Fibroblast of lung (primary cell): ENCODE results near the gene PFKP. TPM values are rescaled to one million over a fixed set of nuclear protein-coding genes. Genes with fewer than 3 reads are reported as not detected.
A peak's percentile ranks its signal among the peaks of the same experiment; 100 is the strongest.

Experiments
- DNase-seq, 2 donors: peaks; one replicate each; pipeline versions ENCODE4 v3.0.0 to v3.0.0-alpha.2; 2010; ENCODE audit warnings: low read depth in 2 of 2
- H2AFZ ChIP-seq: 2 replicates; pipeline ENCODE4 v1.5.1; 2012; ENCODE audit warnings: low read length, control low read depth, inconsistent platforms
- H3K27ac ChIP-seq: 2 replicates; pipeline ENCODE4 v1.5.1; 2011; ENCODE audit warnings: low read length, control low read depth; ENCODE audit not compliant: insufficient read depth
- H3K27me3 ChIP-seq: 2 replicates; pipeline ENCODE4 v1.5.1; 2011; ENCODE audit warnings: mild to moderate bottlenecking, low read length; ENCODE audit not compliant: control insufficient read depth, insufficient read depth
- H3K36me3 ChIP-seq: 2 replicates; pipeline ENCODE4 v1.5.1; 2011; ENCODE audit warnings: low read length; ENCODE audit not compliant: control insufficient read depth, insufficient read depth
- H3K4me1 ChIP-seq: 2 replicates; pipeline ENCODE4 v1.5.1; 2011; ENCODE audit warnings: low read length; ENCODE audit not compliant: control insufficient read depth, insufficient read depth; ENCODE audit errors: extremely low read depth
- H3K4me2 ChIP-seq: 2 replicates; pipeline ENCODE4 v1.5.1; 2011; ENCODE audit warnings: low read length, control low read depth; ENCODE audit not compliant: insufficient read depth; ENCODE audit errors: extremely low read depth
- H3K4me3 ChIP-seq, 4 experiments: fragments of 200-600 bp in 1 of 4; sonication (generic) in 1 of 4; replicated peaks in 1 of 4; 2 replicates each; pipeline ENCODE4 v1.5.1; 2011 to 2016; ENCODE audit warnings: low read length in 4 of 4, low read depth in 3 of 4, mild to moderate bottlenecking in 3 of 4, control low read depth in 2 of 4, inconsistent platforms in 1 of 4, mixed read lengths in 1 of 4; ENCODE audit not compliant: insufficient read depth in 1 of 4; ENCODE audit errors: control extremely low read depth in 1 of 4
- H3K79me2 ChIP-seq: 2 replicates; pipeline ENCODE4 v1.5.1; 2012; ENCODE audit warnings: mild to moderate bottlenecking, low read length, inconsistent platforms; ENCODE audit not compliant: control insufficient read depth, insufficient read depth
- H3K9ac ChIP-seq: 2 replicates; pipeline ENCODE4 v1.5.1; 2011; ENCODE audit warnings: mild to moderate bottlenecking, low read length, control low read depth; ENCODE audit not compliant: insufficient read depth
- H3K9me3 ChIP-seq: 2 replicates; pipeline ENCODE4 v1.5.1; 2012; ENCODE audit warnings: low read depth, low read length; ENCODE audit not compliant: control insufficient read depth, insufficient read depth
- H4K20me1 ChIP-seq: 2 replicates; pipeline ENCODE4 v1.5.1; 2011; ENCODE audit warnings: low read length; ENCODE audit not compliant: control insufficient read depth, insufficient read depth; ENCODE audit errors: extremely low read depth
- CTCF ChIP-seq, 2 donors: IDR thresholded peaks in 1 of 2; conservative IDR thresholded peaks in 1 of 2; 1 replicate in 1 of 2; 2 replicates in 1 of 2; pipeline ENCODE4 v1.5.1; 2011 to 2012; ENCODE audit warnings: low read length in 2 of 2, control low read depth in 1 of 2, inconsistent platforms in 1 of 2, low read depth in 1 of 2, mild to moderate bottlenecking in 1 of 2
- EZH2 ChIP-seq: IDR thresholded peaks from 2 replicates; pipeline ENCODE4 v1.5.1; 2012; ENCODE audit warnings: low read length, control low read depth, mild to moderate bottlenecking; ENCODE audit errors: missing control alignments
- polyA plus RNA-seq, 2 donors: library from polyadenylated mRNA; depleted of rRNA in 1 of 2; stranded (reverse) in 1 of 2; unstranded in 1 of 2; fragments of >200 nt; gene quantifications; 2 replicates each; pipeline ENCODE4 v1.2.1, GENCODE V29; 2011 to 2012; ENCODE audit warnings: missing spikeins in 1 of 2
- total RNA-seq: library from RNA; depleted of rRNA; stranded (reverse); fragments of >200 nt; gene quantifications from 2 replicates; pipeline ENCODE4 v1.2.1, GENCODE V29; 2014

Gene PFKP
- total and polyA plus RNA-seq, 2 donors (not counting 1 experiment from before 2014, with no cell fraction given) = 74.3 to 90.3 TPM

- Histone ChIP-seq H4K20me1 (no peaks in the 10 kb centered on the region), H3K79me2 (no peaks in the 10 kb centered on the region), H3K27me3 (no peaks in the 10 kb centered on the region), H2AFZ (no peak overlapping the region), H3K27ac (peak overlapping the region; percentile 43), H3K4me1 (no peaks in the 10 kb centered on the region), H3K9me3 (no peaks in the 10 kb centered on the region), H3K4me3 (no peak overlapping the region), H3K9ac (no peak overlapping the region), H3K4me2 (no peak overlapping the region), H3K36me3 (peaks cover 49% of the 10 kb centered on the region)
- no peak for TF ChIP-seq CTCF (conservative IDR thresholded peaks at IDR 0.05 in 1 of 2, IDR thresholded peaks at IDR 0.05 in 1 of 2; ENCODE audit: low read depth in 1 of 2, low read length in 2 of 2)
- TF ChIP-seq EZH2 = no peak
- peak in 1 of 2 donors; percentile 24 for DNase-seq
Measured at GRCh38 chr10:3136336-3136735, 69.0 kb downstream of the PFKP start.

GRCh38 chr10:3136763-3137611 lies 69.6 kb downstream of the PFKP start:
- H3K4me2 ChIP-seq = no peak overlapping the region
- no peaks in the 10 kb centered on the region for H3K79me2 ChIP-seq
- no peaks in the 10 kb centered on the region for H4K20me1 ChIP-seq
- TF ChIP-seq EZH2 (no peak), CTCF (conservative IDR thresholded peaks at IDR 0.05 in 1 of 2, IDR thresholded peaks at IDR 0.05 in 1 of 2; ENCODE audit: low read depth in 1 of 2, low read length in 2 of 2) (no peak)
- peak; percentile 59 to 62 for DNase-seq
- H3K9me3 ChIP-seq = no peaks in the 10 kb centered on the region
- H3K9ac ChIP-seq = no peak overlapping the region
- H3K27me3 ChIP-seq = no peaks in the 10 kb centered on the region
- peak overlapping the region in 1 of 4 experiments; percentile 12 for H3K4me3 ChIP-seq
- H3K27ac ChIP-seq = peak overlapping the region; percentile 43
- H3K36me3 ChIP-seq = peaks cover 52% of the 10 kb centered on the region
- H2AFZ ChIP-seq = no peak overlapping the region
- H3K4me1 ChIP-seq = no peaks in the 10 kb centered on the region

GRCh38 chr10:3137958-3138726 lies 70.8 kb downstream of the PFKP start:
- no peaks in the 10 kb centered on the region for H3K9me3 ChIP-seq
- H3K27ac ChIP-seq = no peak overlapping the region
- no peaks in the 10 kb centered on the region for H3K27me3 ChIP-seq
- H4K20me1 ChIP-seq = no peaks in the 10 kb centered on the region
- no peak overlapping the region for H3K4me3 ChIP-seq
- H3K9ac ChIP-seq = no peak overlapping the region
- H3K36me3 ChIP-seq = peaks cover 54% of the 10 kb centered on the region
- DNase-seq = no peak
- no peaks in the 10 kb centered on the region for H3K79me2 ChIP-seq
- H3K4me2 ChIP-seq = no peak overlapping the region
- no peak overlapping the region for H2AFZ ChIP-seq
- TF ChIP-seq CTCF (conservative IDR thresholded peaks at IDR 0.05 in 1 of 2, IDR thresholded peaks at IDR 0.05 in 1 of 2; ENCODE audit: low read depth in 1 of 2, low read length in 2 of 2) (no peak), EZH2 (no peak)
- H3K4me1 ChIP-seq = no peaks in the 10 kb centered on the region
